Astrocyte of the cerebellum (primary cell): ENCODE results near the gene PCDHGA10.

ENCODE experiments used
- DNase-seq: peaks from one replicate; pipeline ENCODE4 v3.0.0-alpha.2; 2011; ENCODE audit warnings: low read depth
- H3K4me3 ChIP-seq: 2 replicates; pipeline ENCODE4 v1.5.1; 2011; ENCODE audit warnings: mild to moderate bottlenecking, low read depth, low read length, moderate library complexity
- CTCF ChIP-seq: IDR thresholded peaks from 2 replicates; pipeline ENCODE4 v1.5.1; 2012; ENCODE audit warnings: low read length, low read depth, moderate library complexity, mild to moderate bottlenecking; ENCODE audit errors: missing control alignments
- in situ Hi-C: cut with HindIII; loops from 2 replicates; pipeline ENCODE4 v1.10.0; 2017; ENCODE audit warnings: low sequenced_read_pairs

Gene PCDHGA10

DNA sequence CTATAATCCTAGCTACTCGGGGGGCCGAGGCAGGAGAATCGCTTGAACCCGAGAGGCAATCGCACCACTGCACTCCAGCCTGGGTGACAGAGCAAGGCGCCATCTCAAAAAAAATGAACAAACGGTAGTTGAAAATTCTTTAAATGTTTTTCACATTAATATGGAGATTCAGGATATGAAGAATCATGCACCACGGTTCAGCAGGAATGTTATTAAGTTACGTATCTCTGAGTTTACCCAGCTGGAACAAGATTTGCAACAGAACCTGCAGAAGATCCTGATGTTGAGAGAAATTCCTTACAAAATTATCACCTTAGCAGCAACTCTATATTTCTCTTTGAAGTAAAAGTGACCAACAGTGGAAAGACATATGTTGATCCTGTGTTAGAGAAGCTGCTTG is 27.6 kb downstream of the PCDHGA10 start:
- DNase-seq: no peak
- TF ChIP-seq CTCF: no peak
- no peak overlapping the region for H3K4me3 ChIP-seq
- in situ Hi-C loops: no loop called here

- H3K4me3 ChIP-seq: no peak overlapping the region
- DNase-seq: no peak
- TF ChIP-seq CTCF: no peak
- in situ Hi-C loops: no loop called here
Measured at GRCh38 chr5:141441571-141442170, 28.9 kb downstream of the PCDHGA10 start.

- no peak for TF ChIP-seq CTCF
- in situ Hi-C loops: no loop called here
- no peak overlapping the region for H3K4me3 ChIP-seq
- DNase-seq: no peak
Measured at GRCh38 chr5:141465351-141465750, 52.6 kb downstream of the PCDHGA10 start.
